ENCODE results near the gene COPZ1. TPM values are rescaled to one million over a fixed set of nuclear protein-coding genes. Genes with fewer than 3 reads are reported as not detected.

Gene COPZ1
- total RNA-seq, 1 donor: 139 TPM

DNA sequence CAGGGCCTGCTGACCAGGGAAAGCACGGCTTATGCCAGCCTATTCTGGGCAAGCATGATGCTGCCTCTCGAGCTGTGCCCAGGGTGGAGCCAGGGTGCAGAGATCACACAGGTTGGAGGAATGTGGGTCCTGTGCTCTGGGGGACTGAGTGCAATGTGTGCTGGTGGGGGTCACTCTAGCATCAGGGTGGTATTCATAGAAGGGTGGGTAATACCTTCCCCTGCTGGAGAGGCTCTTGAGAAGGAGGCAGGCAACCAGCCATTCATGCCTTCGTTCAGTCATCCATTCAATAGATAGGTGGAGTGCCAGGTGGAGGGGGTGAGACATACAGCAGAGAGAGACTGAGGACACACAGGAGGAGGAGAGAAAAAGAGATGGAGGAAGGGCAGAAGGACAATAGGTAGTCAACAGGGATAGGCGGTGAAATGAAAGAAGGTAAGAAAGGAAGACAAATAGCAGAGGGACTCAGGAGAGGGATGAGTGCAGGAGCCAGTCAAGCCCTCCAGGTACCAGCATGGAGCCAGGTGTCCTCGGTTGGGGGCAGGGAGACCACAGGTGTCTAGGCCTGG, 64.8 kb downstream of the COPZ1 start:
- TF ChIP-seq, protein P1, sequence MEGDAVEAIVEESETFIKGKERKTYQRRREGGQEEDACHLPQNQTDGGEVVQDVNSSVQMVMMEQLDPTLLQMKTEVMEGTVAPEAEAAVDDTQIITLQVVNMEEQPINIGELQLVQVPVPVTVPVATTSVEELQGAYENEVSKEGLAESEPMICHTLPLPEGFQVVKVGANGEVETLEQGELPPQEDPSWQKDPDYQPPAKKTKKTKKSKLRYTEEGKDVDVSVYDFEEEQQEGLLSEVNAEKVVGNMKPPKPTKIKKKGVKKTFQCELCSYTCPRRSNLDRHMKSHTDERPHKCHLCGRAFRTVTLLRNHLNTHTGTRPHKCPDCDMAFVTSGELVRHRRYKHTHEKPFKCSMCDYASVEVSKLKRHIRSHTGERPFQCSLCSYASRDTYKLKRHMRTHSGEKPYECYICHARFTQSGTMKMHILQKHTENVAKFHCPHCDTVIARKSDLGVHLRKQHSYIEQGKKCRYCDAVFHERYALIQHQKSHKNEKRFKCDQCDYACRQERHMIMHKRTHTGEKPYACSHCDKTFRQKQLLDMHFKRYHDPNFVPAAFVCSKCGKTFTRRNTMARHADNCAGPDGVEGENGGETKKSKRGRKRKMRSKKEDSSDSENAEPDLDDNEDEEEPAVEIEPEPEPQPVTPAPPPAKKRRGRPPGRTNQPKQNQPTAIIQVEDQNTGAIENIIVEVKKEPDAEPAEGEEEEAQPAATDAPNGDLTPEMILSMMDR (IDR thresholded peaks at IDR 0.05; ENCODE audit: insufficient read depth, low read depth, low read length): no peak
- no peak for DNase-seq (ENCODE audit: low read depth)

GRCh38 chr12:54390176-54390667, 65.3 kb downstream of the COPZ1 start:
- DNase-seq (ENCODE audit: low read depth): no peak
- H3K4me3 ChIP-seq (ENCODE audit: low read depth, low read length): no peak overlapping the region

More for the DNA sequence above, 64.8 kb downstream of the COPZ1 start:
- no peak overlapping the region for H3K4me3 ChIP-seq (ENCODE audit: low read depth, low read length)

DNA sequence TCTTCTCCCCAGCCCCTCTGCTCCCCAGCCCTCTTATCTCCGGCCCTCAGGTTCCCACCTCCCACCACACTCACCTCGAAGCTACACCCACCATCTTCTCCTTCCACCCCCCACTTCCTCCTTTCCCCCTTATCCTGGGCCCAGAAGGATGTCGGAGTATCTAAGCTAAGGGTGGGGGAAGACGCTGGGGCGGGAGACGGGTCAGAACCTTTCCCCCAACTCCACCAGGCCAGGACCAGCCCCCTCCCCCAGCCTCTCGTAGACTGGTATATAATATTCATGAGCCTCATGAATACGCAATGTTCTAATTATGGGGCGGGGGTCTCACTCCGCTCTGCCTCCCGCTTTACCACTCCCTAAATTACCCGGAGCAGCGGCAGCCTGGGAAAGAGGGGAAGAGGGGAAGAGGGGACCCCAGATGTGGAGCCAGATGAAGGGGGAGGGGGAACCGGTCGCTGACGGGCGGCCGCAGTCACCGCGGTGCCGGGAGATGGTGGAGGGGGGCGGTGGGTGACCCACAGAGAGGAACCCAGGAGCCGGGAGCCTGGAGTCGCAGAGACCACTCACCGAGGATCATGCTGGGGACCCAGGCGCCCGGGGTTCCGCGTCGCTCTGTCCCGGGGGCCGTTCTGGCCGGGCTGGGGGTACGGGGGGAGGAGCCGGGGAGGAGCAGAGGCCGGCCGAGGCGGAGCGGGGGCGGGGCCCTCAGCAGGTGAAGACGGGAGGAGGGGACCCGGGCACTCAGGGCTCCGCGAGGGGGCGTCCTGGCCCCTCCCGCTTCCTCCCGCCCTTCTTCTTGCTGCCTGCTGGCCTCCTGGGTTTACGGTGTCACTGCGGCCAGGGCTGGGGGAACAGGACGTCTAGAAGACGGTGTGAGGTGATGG, 66.0 kb downstream of the COPZ1 start:
- H3K4me3 ChIP-seq (ENCODE audit: low read depth, low read length): peak overlapping the region; percentile 40
- no peak for DNase-seq (ENCODE audit: low read depth)
- TF ChIP-seq, protein P1 (IDR thresholded peaks at IDR 0.05; ENCODE audit: insufficient read depth, low read depth, low read length): no peak

More at GRCh38 chr12:54390176-54390667, 65.3 kb downstream of the COPZ1 start:
- TF ChIP-seq, protein P1 (IDR thresholded peaks at IDR 0.05; ENCODE audit: insufficient read depth, low read depth, low read length): no peak

- no peak for DNase-seq (ENCODE audit: low read depth)
- no peak overlapping the region for H3K4me3 ChIP-seq (ENCODE audit: low read depth, low read length)
Observed at GRCh38 chr12:54392485-54393206, 67.7 kb downstream of the COPZ1 start.

DNA sequence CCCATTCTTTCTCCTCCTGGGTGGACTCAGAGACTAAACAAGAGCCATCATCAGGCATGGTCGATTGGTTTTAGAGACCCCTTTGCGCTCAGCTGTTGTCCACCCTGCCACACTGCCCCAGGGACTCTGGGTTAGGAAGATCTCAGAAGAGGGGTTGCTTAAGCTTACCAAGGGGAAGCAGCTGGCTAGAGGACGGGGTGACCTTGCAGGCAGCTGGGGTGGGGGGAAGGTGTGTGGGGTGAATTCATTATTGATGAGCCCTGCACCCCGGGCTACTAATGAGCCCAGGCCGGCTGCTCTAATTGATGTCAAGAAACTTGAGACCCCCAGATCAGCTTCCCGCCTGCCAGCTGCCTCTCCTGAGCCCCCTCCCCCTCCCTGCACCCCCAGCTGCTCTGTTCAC, 68.3 kb downstream of the COPZ1 start:
- TF ChIP-seq, protein P1 (IDR thresholded peaks at IDR 0.05; ENCODE audit: insufficient read depth, low read depth, low read length): no peak
- H3K4me3 ChIP-seq (ENCODE audit: low read depth, low read length): no peak overlapping the region
- no peak for DNase-seq (ENCODE audit: low read depth)

More at GRCh38 chr12:54392485-54393206, 67.7 kb downstream of the COPZ1 start:
- TF ChIP-seq, protein P1 (IDR thresholded peaks at IDR 0.05; ENCODE audit: insufficient read depth, low read depth, low read length): no peak

- TF ChIP-seq, protein P1 (IDR thresholded peaks at IDR 0.05; ENCODE audit: insufficient read depth, low read depth, low read length): no peak
- no peak overlapping the region for H3K4me3 ChIP-seq (ENCODE audit: low read depth, low read length)
- no peak for DNase-seq (ENCODE audit: low read depth)
Observed at GRCh38 chr12:54393743-54394142, 68.8 kb downstream of the COPZ1 start.

All from fibroblast of villous mesenchyme (primary cell).